HTERT RPE-1 (cell line): Measurements from ENCODE around the gene PCDHGA12.
"Not testable (repeated sequence)": the region's sequence is repeated elsewhere in the genome, so short reads cannot be mapped to it uniquely, and the experiment has no call there.

Experiments used
- in situ Hi-C: fragments of 300-500 bp; cut with MboI; formaldehyde crosslinking; loops from 4 replicates; pipeline ENCODE4 v1.14.3; 2020; ENCODE audit warnings: low sequenced_read_pairs

Gene PCDHGA12

GRCh38 chr5:141430332-141431113 lies at the start of gene PCDHGA12:
Gene PCDHGA12 (plus strand): TSS chr5:141430507. CDS start chr5:141430760, 253 bp downstream.
- in situ Hi-C loops: no loop called here

GRCh38 chr5:141382469-141383294 lies 47.6 kb upstream of the PCDHGA12 start, which contains the start of gene PCDHGA7:
Gene PCDHGA7 (plus strand): TSS chr5:141382742. CDS start chr5:141382900, 158 bp downstream.
- in situ Hi-C loops: no loop called here

GRCh38 chr5:141383345-141383744 lies 47.0 kb upstream of the PCDHGA12 start:
- in situ Hi-C loops: no loop called here

GRCh38 chr5:141384471-141385267 lies 45.6 kb upstream of the PCDHGA12 start:
- in situ Hi-C loops: no loop called here

- in situ Hi-C loops: not testable (repeated sequence)
Observed at GRCh38 chr5:141387557-141388311, 42.6 kb upstream of the PCDHGA12 start, which contains the start of gene PCDHGB4. Gene PCDHGB4 (plus strand): TSS chr5:141387698. CDS start chr5:141387885, 187 bp downstream.

GRCh38 chr5:141388661-141389060 lies 41.6 kb upstream of the PCDHGA12 start:
- in situ Hi-C loops: no loop called here

- in situ Hi-C loops: no loop called here
Observed at GRCh38 chr5:141389153-141390042, 40.9 kb upstream of the PCDHGA12 start.

GRCh38 chr5:141392429-141393198 lies 37.7 kb upstream of the PCDHGA12 start, which contains the start of gene PCDHGA8:
Gene PCDHGA8 (plus strand): TSS chr5:141392633. CDS start chr5:141392814, 181 bp downstream.
- in situ Hi-C loops: no loop called here

- in situ Hi-C loops: no loop called here
Observed at GRCh38 chr5:141393267-141393666, 37.0 kb upstream of the PCDHGA12 start.

- in situ Hi-C loops: not testable (repeated sequence)
Observed at GRCh38 chr5:141394401-141395187, 35.7 kb upstream of the PCDHGA12 start.

- in situ Hi-C loops: not testable (repeated sequence)
Observed at GRCh38 chr5:141397756-141398551, 32.4 kb upstream of the PCDHGA12 start, which contains the start of gene PCDHGB5. Gene PCDHGB5 (plus strand): TSS chr5:141397947. CDS start chr5:141398128, 181 bp downstream.

GRCh38 chr5:141398608-141399007 lies 31.7 kb upstream of the PCDHGA12 start:
- in situ Hi-C loops: no loop called here

- in situ Hi-C loops: no loop called here
Observed at GRCh38 chr5:141399555-141400258, 30.6 kb upstream of the PCDHGA12 start.

- in situ Hi-C loops: no loop called here
Observed at GRCh38 chr5:141402553-141403243, 27.6 kb upstream of the PCDHGA12 start, which contains the start of gene PCDHGA9. Gene PCDHGA9 (plus strand): TSS chr5:141402778. CDS start chr5:141402953, 175 bp downstream.

GRCh38 chr5:141403387-141403786 lies 26.9 kb upstream of the PCDHGA12 start:
- in situ Hi-C loops: no loop called here
